HEK293 (cell line): ENCODE results near the gene SCFD2.

Experiments used
- CTCF ChIA-PET: fragments of 350-600 bp; formaldehyde crosslinking; extraction: SDS; loops from one replicate; lab custom pipeline; 2021; ENCODE audit warnings: antibody characterized with exemption; lab: Yijun Ruan, JAX
- POLR2A ChIA-PET: fragments of 300-600 bp; formaldehyde crosslinking; extraction: SDS; loops from one replicate; lab custom pipeline; 2020; ENCODE audit warnings: antibody characterized with exemption, inconsistent platforms; lab: Yijun Ruan, JAX
- H3K27ac ChIP-seq: fragments of 200-500 bp; sonication (Bioruptor generic); 2 replicates; pipeline ENCODE4 v1.5.1; 2014; ENCODE audit warnings: low read depth, low read length, control low read depth, inconsistent platforms; ENCODE audit errors: extremely low read depth
- H3K36me3 ChIP-seq, 2 experiments: fragments of 200-500 bp in 1 of 2; sonication (Bioruptor generic) in 1 of 2; 1 replicate in 1 of 2; 2 replicates in 1 of 2; pipeline ENCODE4 v1.5.1; 2014 to 2017; ENCODE audit warnings: inconsistent platforms in 2 of 2, low read length in 2 of 2; ENCODE audit not compliant: control insufficient read depth in 2 of 2, insufficient read depth in 1 of 2
- H3K4me1 ChIP-seq: fragments of 200-500 bp; sonication (Bioruptor generic); 2 replicates; pipeline ENCODE4 v1.5.1; 2014; ENCODE audit warnings: mild to moderate bottlenecking, low read length, inconsistent platforms; ENCODE audit not compliant: control insufficient read depth, insufficient read depth
- H3K4me3 ChIP-seq: 2 replicates; pipeline ENCODE4 v1.5.1; 2011; ENCODE audit warnings: low read depth, mild to moderate bottlenecking, control low read depth, low read length, moderate library complexity
- H3K9me3 ChIP-seq: fragments of 200-500 bp; sonication (Bioruptor generic); 2 replicates; pipeline ENCODE4 v1.5.1; 2014; ENCODE audit warnings: low read depth, low read length, inconsistent platforms; ENCODE audit not compliant: control insufficient read depth, insufficient read depth
- GLIS1 ChIP-seq: fragments of 450-650 bp; formaldehyde crosslinking; IDR thresholded peaks from 2 replicates; pipeline ENCODE4 v1.5.1; 2016; ENCODE audit warnings: missing biosample characterization, missing genetic modification characterization
- HOXA7 ChIP-seq: sonication (generic); formaldehyde crosslinking; IDR thresholded peaks from 2 replicates; pipeline ENCODE4 v1.8.1; 2022; ENCODE audit warnings: missing genetic modification reagents, borderline replicate concordance
- KLF7 ChIP-seq: fragments of 450-650 bp; formaldehyde crosslinking; IDR thresholded peaks from 2 replicates; pipeline ENCODE4 v1.5.1; 2016; ENCODE audit warnings: missing biosample characterization, missing genetic modification characterization, borderline replicate concordance
- ZBTB1 ChIP-seq: fragments of 450-650 bp; formaldehyde crosslinking; IDR thresholded peaks from 2 replicates; pipeline ENCODE4 v1.5.1; 2016; ENCODE audit warnings: missing biosample characterization, missing genetic modification characterization
- ZBTB17 ChIP-seq: fragments of 450-650 bp; formaldehyde crosslinking; IDR thresholded peaks from 2 replicates; pipeline ENCODE4 v1.5.1; 2016; ENCODE audit warnings: missing biosample characterization, missing genetic modification characterization
- ZBTB21 ChIP-seq: fragments of 450-650 bp; formaldehyde crosslinking; IDR thresholded peaks from 2 replicates; pipeline ENCODE4 v1.5.1; 2017; ENCODE audit warnings: missing biosample characterization, missing genetic modification characterization
- ZFHX2 ChIP-seq: fragments of 450-650 bp; formaldehyde crosslinking; conservative IDR thresholded peaks from 2 replicates; pipeline ENCODE4 v1.5.1; 2016; ENCODE audit warnings: missing biosample characterization, missing genetic modification characterization
- ZNF121 ChIP-seq: fragments of 450-650 bp; formaldehyde crosslinking; IDR thresholded peaks from 2 replicates; pipeline ENCODE4 v1.5.1; 2016; ENCODE audit warnings: missing biosample characterization, missing genetic modification characterization
- ZNF133 ChIP-seq: fragments of 450-650 bp; formaldehyde crosslinking; IDR thresholded peaks from 2 replicates; pipeline ENCODE4 v1.5.1; 2016; ENCODE audit warnings: missing biosample characterization, missing genetic modification characterization
- ZNF214 ChIP-seq: fragments of 450-650 bp; formaldehyde crosslinking; IDR thresholded peaks from 2 replicates; pipeline ENCODE4 v1.5.1; 2017; ENCODE audit warnings: missing biosample characterization, mild to moderate bottlenecking, missing genetic modification characterization, borderline replicate concordance
- ZNF23 ChIP-seq: fragments of 450-650 bp; formaldehyde crosslinking; IDR thresholded peaks from 2 replicates; pipeline ENCODE4 v1.5.1; 2016; ENCODE audit warnings: missing biosample characterization, missing genetic modification characterization, borderline replicate concordance
- ZNF350 ChIP-seq: fragments of 450-650 bp; formaldehyde crosslinking; IDR thresholded peaks from 2 replicates; pipeline ENCODE4 v1.5.0; 2017; ENCODE audit warnings: missing biosample characterization, mild to moderate bottlenecking, missing genetic modification characterization
- ZNF394 ChIP-seq: fragments of 450-650 bp; formaldehyde crosslinking; IDR thresholded peaks from 2 replicates; pipeline ENCODE4 v1.5.1; 2016; ENCODE audit warnings: missing biosample characterization, missing genetic modification characterization, mild to moderate bottlenecking, moderate library complexity, borderline replicate concordance
- ZNF416 ChIP-seq: fragments of 450-650 bp; formaldehyde crosslinking; IDR thresholded peaks from 2 replicates; pipeline ENCODE4 v1.5.1; 2016; ENCODE audit warnings: missing biosample characterization, missing genetic modification characterization
- ZNF560 ChIP-seq: fragments of 450-650 bp; formaldehyde crosslinking; IDR thresholded peaks from 2 replicates; pipeline ENCODE4 v1.5.1; 2017; ENCODE audit warnings: missing biosample characterization, missing genetic modification characterization, borderline replicate concordance
- ZNF785 ChIP-seq: fragments of 450-650 bp; formaldehyde crosslinking; IDR thresholded peaks from 2 replicates; pipeline ENCODE4 v1.5.1; 2016; ENCODE audit warnings: missing biosample characterization, missing genetic modification characterization
- ZNF830 ChIP-seq: fragments of 450-650 bp; IDR thresholded peaks from 2 replicates; pipeline ENCODE4 v1.5.0; 2018; ENCODE audit warnings: missing biosample characterization, missing genetic modification characterization, low read depth, mild to moderate bottlenecking, moderate library complexity
- TF ChIP-seq, protein P1 (sequence below): fragments of 450-650 bp; formaldehyde crosslinking; IDR thresholded peaks from 2 replicates; pipeline ENCODE4 v1.5.1; 2016; ENCODE audit warnings: missing biosample characterization, missing genetic modification characterization
- TF ChIP-seq, protein P2 (sequence below): fragments of 450-650 bp; formaldehyde crosslinking; IDR thresholded peaks from 2 replicates; pipeline ENCODE4 v1.5.1; 2016; ENCODE audit warnings: missing biosample characterization, missing genetic modification characterization
- TF ChIP-seq, protein P3 (sequence below): IDR thresholded peaks from 2 replicates; pipeline ENCODE4 v1.6.1; 2011; ENCODE audit warnings: mild to moderate bottlenecking, low read depth, low read length, borderline replicate concordance
- TF ChIP-seq, protein P4 (sequence below): fragments of 450-650 bp; formaldehyde crosslinking; IDR thresholded peaks from 2 replicates; pipeline ENCODE4 v1.5.1; 2017; ENCODE audit warnings: missing biosample characterization, missing genetic modification characterization
- TF ChIP-seq, protein P5 (sequence below): fragments of 450-650 bp; formaldehyde crosslinking; IDR thresholded peaks from 2 replicates; pipeline ENCODE4 v1.5.1; 2016; ENCODE audit warnings: missing biosample characterization, missing genetic modification characterization

SCFD2 gene

DNA sequence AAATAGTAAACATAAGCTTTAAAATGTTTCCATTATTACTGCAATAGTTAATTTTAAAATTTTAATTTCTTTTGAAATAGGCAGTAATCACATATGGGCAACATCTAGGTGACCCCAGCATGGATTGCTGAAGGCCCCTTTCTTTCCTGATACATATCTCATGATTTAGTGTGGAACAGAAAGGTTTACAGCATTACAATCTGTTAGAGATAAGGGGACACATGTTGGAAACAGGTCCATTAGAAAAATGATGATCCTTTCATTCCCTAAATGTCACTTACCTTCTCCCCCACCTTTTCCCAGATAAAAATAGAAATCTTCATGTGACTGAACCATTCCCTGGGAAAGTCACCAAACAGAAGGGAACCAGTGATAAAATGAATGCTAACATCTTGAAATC, 413.3 kb downstream of the SCFD2 start (continued):
- TF ChIP-seq, protein P1, sequence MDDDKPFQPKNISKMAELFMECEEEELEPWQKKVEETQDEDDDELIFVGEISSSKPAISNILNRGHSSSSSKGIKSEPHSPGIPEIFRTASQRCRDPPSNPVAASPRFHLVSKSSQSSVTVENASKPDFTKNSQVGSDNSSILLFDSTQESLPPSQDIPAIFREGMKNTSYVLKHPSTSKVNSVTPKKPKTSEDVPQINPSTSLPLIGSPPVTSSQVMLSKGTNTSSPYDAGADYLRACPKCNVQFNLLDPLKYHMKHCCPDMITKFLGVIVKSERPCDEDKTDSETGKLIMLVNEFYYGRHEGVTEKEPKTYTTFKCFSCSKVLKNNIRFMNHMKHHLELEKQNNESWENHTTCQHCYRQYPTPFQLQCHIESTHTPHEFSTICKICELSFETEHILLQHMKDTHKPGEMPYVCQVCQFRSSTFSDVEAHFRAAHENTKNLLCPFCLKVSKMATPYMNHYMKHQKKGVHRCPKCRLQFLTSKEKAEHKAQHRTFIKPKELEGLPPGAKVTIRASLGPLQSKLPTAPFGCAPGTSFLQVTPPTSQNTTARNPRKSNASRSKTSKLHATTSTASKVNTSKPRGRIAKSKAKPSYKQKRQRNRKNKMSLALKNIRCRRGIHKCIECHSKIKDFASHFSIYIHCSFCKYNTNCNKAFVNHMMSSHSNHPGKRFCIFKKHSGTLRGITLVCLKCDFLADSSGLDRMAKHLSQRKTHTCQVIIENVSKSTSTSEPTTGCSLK, result no peak
- TF ChIP-seq ZNF394 (tag by site-specific recombination) (no peak), ZBTB21 (tag by site-specific recombination) (no peak), ZNF133 (tag by site-specific recombination) (no peak), ZNF560 (tag by site-specific recombination) (no peak), HOXA7 (CRISPR knock-in tag) (no peak), ZNF121 (tag by site-specific recombination) (no peak)
- TF ChIP-seq, all 188 proteins: peak for 0

DNA sequence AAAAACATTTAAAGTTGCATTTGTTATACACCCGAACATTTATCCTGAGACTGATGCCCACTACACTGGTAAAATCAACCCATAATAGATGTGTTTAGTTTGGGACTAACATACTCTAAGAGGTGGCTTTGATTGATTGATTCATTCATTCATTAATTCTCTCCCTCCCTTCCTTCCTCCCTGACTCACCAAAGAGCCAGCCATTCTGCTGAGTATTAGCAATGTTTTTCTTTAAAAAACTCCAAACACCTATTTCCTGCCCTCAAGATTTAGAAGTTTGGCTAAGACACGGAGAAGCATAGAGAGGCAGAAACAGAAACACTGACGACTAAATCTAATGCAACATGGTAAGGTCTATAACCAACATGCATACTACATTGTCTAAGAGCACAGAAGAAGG, 414.8 kb downstream of the SCFD2 start:
- POLR2A ChIA-PET, result no interaction called here
- H3K9me3 ChIP-seq, result no peaks in the 10 kb centered on the region
- TF ChIP-seq, protein P2, sequence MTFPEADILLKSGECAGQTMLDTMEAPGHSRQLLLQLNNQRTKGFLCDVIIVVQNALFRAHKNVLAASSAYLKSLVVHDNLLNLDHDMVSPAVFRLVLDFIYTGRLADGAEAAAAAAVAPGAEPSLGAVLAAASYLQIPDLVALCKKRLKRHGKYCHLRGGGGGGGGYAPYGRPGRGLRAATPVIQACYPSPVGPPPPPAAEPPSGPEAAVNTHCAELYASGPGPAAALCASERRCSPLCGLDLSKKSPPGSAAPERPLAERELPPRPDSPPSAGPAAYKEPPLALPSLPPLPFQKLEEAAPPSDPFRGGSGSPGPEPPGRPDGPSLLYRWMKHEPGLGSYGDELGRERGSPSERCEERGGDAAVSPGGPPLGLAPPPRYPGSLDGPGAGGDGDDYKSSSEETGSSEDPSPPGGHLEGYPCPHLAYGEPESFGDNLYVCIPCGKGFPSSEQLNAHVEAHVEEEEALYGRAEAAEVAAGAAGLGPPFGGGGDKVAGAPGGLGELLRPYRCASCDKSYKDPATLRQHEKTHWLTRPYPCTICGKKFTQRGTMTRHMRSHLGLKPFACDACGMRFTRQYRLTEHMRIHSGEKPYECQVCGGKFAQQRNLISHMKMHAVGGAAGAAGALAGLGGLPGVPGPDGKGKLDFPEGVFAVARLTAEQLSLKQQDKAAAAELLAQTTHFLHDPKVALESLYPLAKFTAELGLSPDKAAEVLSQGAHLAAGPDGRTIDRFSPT (tag by site-specific recombination), result no peak
- TF ChIP-seq ZNF350 (tag by site-specific recombination) (no peak), ZBTB17 (no peak), ZFHX2 (tag by site-specific recombination) (no peak), ZBTB1 (tag by site-specific recombination) (no peak), ZNF214 (no peak), ZBTB21 (tag by site-specific recombination) (no peak), GLIS1 (tag by site-specific recombination) (no peak), KLF7 (tag by site-specific recombination) (no peak), ZNF23 (no peak), ZNF785 (tag by site-specific recombination) (no peak), ZNF830 (tag by site-specific recombination) (no peak), ZNF416 (tag by site-specific recombination) (no peak)
- TF ChIP-seq, protein P3, sequence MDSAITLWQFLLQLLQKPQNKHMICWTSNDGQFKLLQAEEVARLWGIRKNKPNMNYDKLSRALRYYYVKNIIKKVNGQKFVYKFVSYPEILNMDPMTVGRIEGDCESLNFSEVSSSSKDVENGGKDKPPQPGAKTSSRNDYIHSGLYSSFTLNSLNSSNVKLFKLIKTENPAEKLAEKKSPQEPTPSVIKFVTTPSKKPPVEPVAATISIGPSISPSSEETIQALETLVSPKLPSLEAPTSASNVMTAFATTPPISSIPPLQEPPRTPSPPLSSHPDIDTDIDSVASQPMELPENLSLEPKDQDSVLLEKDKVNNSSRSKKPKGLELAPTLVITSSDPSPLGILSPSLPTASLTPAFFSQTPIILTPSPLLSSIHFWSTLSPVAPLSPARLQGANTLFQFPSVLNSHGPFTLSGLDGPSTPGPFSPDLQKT, result no peak
- TF ChIP-seq, protein P4, sequence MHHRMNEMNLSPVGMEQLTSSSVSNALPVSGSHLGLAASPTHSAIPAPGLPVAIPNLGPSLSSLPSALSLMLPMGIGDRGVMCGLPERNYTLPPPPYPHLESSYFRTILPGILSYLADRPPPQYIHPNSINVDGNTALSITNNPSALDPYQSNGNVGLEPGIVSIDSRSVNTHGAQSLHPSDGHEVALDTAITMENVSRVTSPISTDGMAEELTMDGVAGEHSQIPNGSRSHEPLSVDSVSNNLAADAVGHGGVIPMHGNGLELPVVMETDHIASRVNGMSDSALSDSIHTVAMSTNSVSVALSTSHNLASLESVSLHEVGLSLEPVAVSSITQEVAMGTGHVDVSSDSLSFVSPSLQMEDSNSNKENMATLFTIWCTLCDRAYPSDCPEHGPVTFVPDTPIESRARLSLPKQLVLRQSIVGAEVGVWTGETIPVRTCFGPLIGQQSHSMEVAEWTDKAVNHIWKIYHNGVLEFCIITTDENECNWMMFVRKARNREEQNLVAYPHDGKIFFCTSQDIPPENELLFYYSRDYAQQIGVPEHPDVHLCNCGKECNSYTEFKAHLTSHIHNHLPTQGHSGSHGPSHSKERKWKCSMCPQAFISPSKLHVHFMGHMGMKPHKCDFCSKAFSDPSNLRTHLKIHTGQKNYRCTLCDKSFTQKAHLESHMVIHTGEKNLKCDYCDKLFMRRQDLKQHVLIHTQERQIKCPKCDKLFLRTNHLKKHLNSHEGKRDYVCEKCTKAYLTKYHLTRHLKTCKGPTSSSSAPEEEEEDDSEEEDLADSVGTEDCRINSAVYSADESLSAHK (tag by site-specific recombination), result no peak
- TF ChIP-seq, protein P5, sequence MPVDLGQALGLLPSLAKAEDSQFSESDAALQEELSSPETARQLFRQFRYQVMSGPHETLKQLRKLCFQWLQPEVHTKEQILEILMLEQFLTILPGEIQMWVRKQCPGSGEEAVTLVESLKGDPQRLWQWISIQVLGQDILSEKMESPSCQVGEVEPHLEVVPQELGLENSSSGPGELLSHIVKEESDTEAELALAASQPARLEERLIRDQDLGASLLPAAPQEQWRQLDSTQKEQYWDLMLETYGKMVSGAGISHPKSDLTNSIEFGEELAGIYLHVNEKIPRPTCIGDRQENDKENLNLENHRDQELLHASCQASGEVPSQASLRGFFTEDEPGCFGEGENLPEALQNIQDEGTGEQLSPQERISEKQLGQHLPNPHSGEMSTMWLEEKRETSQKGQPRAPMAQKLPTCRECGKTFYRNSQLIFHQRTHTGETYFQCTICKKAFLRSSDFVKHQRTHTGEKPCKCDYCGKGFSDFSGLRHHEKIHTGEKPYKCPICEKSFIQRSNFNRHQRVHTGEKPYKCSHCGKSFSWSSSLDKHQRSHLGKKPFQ (tag by site-specific recombination), result no peak
- TF ChIP-seq, all 188 proteins: peak for 0
- Histone ChIP-seq H3K27ac (no peak overlapping the region), H3K4me1 (no peaks in the 10 kb centered on the region), H3K36me3 (no peaks in the 10 kb centered on the region), H3K4me3 (no peak overlapping the region)
- CTCF ChIA-PET, result interaction anchor here (0.8 kb wide), 1 partner anchor 32 kb away, joined by 3 read pairs; no protein-coding TSS in a partner anchor
